Kidney (tissue), 14 donors: Measurements from ENCODE around the gene MYL12A. TPM values are rescaled to one million over a fixed set of nuclear protein-coding genes. Genes with fewer than 3 reads are reported as not detected.

ENCODE experiments used
- DNase-seq, 5 donors: peaks; one replicate each; pipeline ENCODE4 v3.0.0-alpha.2; 2013 to 2020
- FAIRE-seq: peaks from 2 replicates; lab custom pipeline; 2012; peaks lifted over from hg19 to GRCh38; lab: Jason Lieb, UNC
- H3K27ac ChIP-seq, 2 donors: one replicate each; pipeline ENCODE4 v1.7.0; 2013; ENCODE audit warnings: low read depth in 2 of 2, low read length in 2 of 2, inconsistent platforms in 1 of 2
- H3K27me3 ChIP-seq: one replicate; pipeline ENCODE4 v1.7.1; 2013; ENCODE audit warnings: low read length, inconsistent platforms; ENCODE audit not compliant: control insufficient read depth, insufficient read depth
- H3K36me3 ChIP-seq, 3 donors: one replicate each; pipeline versions ENCODE4 v1.7.0 to v1.7.1; 2013; ENCODE audit warnings: low read length in 3 of 3, control low read depth in 1 of 3, inconsistent platforms in 1 of 3; ENCODE audit not compliant: insufficient read depth in 3 of 3, control insufficient read depth in 2 of 3
- H3K4me1 ChIP-seq, 3 donors: one replicate each; pipeline versions ENCODE4 v1.7.0 to v1.7.1; 2013; ENCODE audit warnings: low read length in 3 of 3, inconsistent platforms in 1 of 3, low read depth in 1 of 3; ENCODE audit not compliant: control insufficient read depth in 2 of 3, insufficient read depth in 2 of 3
- H3K4me3 ChIP-seq, 3 donors: one replicate each; pipeline versions ENCODE4 v1.7.0 to v1.8.1; 2013; ENCODE audit warnings: low read length in 3 of 3, control low read depth in 1 of 3, inconsistent platforms in 1 of 3
- H3K9ac ChIP-seq, 3 donors: one replicate each; pipeline versions ENCODE4 v1.7.0 to v1.7.1; 2013; ENCODE audit warnings: low read length in 3 of 3, control low read depth in 1 of 3, inconsistent platforms in 1 of 3
- H3K9me3 ChIP-seq, 3 donors: one replicate each; pipeline versions ENCODE4 v1.7.0 to v1.7.1; 2013; ENCODE audit warnings: low read length in 3 of 3, control low read depth in 1 of 3, inconsistent platforms in 1 of 3; ENCODE audit not compliant: control insufficient read depth in 2 of 3, insufficient read depth in 1 of 3
- CTCF ChIP-seq: IDR thresholded peaks from 3 replicates; pipeline ENCODE4 v1.5.1; 2012; ENCODE audit warnings: mild to moderate bottlenecking, moderate library complexity, borderline replicate concordance; ENCODE audit not compliant: insufficient read depth; ENCODE audit errors: extremely low read depth
- intact Hi-C: fragments of 100-400 bp; cut with DNase I; formaldehyde crosslinking; loops from one replicate; pipeline ENCODE4 v1.11.1; 2022
- polyA plus RNA-seq: library from polyadenylated mRNA; stranded (reverse); fragments of 350-450 nt; fragmentation: Illumina TruSeq; extraction: RNeasy Lipid Tissue Mini Kit (QIAGEN cat#74804); gene quantifications from one replicate; pipeline ENCODE4 v1.2.3, GENCODE V29; 2014; ENCODE audit warnings: low read depth, low replicate concordance; ENCODE audit not compliant: insufficient read depth
- total RNA-seq: library from RNA; stranded (reverse); fragmentation: NEBNext Ultra II Directional; extraction: Animal tissue kit (Norgen Biotek cat#: 25700); gene quantifications from one replicate; pipeline ENCODE4 v1.2.1, GENCODE V29; 2021
- donor health status: control.
- donor health status: control.
- donor health status: control.
- donor health status: control.
- donor health status: control.
- donor health status: DM: yes; HTN: yes; CAD: no.
- donor health status: Normal renal cell carcinoma (clear cell type).

MYL12A gene
- total and polyA plus RNA-seq, 2 donors from 2014 or later: 442 to 450 TPM

- Histone ChIP-seq H3K27me3 (no peaks in the 10 kb centered on the region), H3K4me3 (no peak overlapping the region), H3K9me3 (no peaks in the 10 kb centered on the region), H3K36me3 (no peaks in the 10 kb centered on the region), H3K9ac (no peak overlapping the region), H3K27ac (no peak overlapping the region), H3K4me1 (no peaks in the 10 kb centered on the region)
- TF ChIP-seq CTCF: no peak
- no peak for DNase-seq
- no peak for FAIRE-seq
- intact Hi-C loops: no loop called here
These were observed 14.0 kb upstream of the MYL12A start for GRCh38 chr18:3233433-3234168.

- Histone ChIP-seq H3K27me3 (no peaks in the 10 kb centered on the region), H3K9ac (no peak overlapping the region), H3K4me1 (no peaks in the 10 kb centered on the region), H3K4me3 (no peak overlapping the region), H3K9me3 (no peaks in the 10 kb centered on the region), H3K36me3 (no peaks in the 10 kb centered on the region), H3K27ac (no peak overlapping the region)
- FAIRE-seq (no peak), DNase-seq (no peak)
- no peak for TF ChIP-seq CTCF
- intact Hi-C loops: no loop called here
These were observed 13.1 kb upstream of the MYL12A start for GRCh38 chr18:3234457-3234856.

- Histone ChIP-seq H3K27ac (no peak overlapping the region), H3K27me3 (no peaks in the 10 kb centered on the region), H3K36me3 (no peaks in the 10 kb centered on the region), H3K9me3 (no peaks in the 10 kb centered on the region), H3K4me3 (no peak overlapping the region), H3K4me1 (no peaks in the 10 kb centered on the region), H3K9ac (no peak overlapping the region)
- DNase-seq (no peak), FAIRE-seq (no peak)
- intact Hi-C loops: no loop called here
- TF ChIP-seq CTCF: no peak
These were observed 11.8 kb upstream of the MYL12A start for GRCh38 chr18:3235846-3236245.
